OCI-M2 (cell line): ENCODE data around the gene ZFHX3.

Experiments
- DNase-seq: peaks from one replicate; lab custom pipeline; 2025; ENCODE audit not compliant: unreplicated experiment; lab: John Stamatoyannopoulos, UW

Gene ZFHX3

GRCh38 chr16:72808754-72809153 is 239.2 kb downstream of the ZFHX3 start:
- DNase-seq: no peak

GRCh38 chr16:72807245-72807644 is 240.7 kb downstream of the ZFHX3 start:
- no peak for DNase-seq

GRCh38 chr16:72805486-72805885 is 242.4 kb downstream of the ZFHX3 start:
- DNase-seq: no peak

DNA sequence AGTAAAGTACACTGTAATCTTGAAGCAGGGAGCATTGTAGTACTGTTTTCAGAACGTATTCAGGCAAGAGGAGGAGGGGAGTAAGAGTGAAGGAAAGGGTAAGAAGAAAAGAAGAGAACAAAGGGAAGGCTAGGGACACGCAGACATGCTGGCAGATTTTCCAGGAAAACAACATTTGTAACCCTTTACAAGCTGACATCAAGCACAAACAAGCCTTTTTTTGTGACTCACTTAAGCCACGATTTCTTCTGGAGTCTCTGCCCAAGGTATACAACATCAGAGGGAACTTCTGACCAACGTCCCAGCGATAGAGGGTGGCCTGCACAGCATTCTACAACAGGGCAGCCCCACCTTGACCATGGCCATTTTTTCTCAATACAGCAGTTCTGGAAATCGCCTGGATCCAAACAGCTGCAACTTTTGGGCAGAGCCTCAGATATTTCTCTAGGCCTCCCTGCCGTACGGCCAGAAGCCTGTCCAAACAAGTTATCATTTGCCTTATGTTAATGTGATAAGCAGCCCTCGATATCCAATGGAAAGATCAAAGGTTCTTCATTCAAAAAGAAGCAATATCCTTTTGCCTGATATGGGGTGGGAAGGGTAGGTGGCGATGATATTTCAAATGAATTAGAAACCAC is 247.3 kb downstream of the ZFHX3 start:
- DNase-seq: no peak

DNA sequence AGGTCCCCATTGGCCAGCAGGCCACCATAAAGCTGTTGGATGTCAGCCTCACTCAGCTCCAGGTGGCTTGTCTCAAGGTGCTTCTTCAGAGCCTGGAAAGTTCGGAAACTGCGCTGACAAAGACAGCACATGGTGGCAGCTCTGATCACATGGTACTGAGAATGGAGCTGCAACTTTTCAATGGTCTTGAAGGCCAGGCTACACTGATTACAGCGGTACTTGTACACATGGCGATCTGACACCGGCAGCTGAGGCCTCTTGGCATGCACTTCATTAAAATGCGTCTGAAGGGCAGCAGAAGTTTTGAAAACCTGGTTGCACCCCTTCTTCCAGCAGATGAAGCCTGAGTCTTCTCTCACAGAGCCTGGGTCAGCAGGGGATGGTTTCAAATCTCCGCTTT is 249.7 kb downstream of the ZFHX3 start:
- DNase-seq: no peak

- DNase-seq: no peak
These were observed 250.3 kb downstream of the ZFHX3 start for GRCh38 chr16:72797621-72798020.

- DNase-seq: no peak
These were observed 251.7 kb downstream of the ZFHX3 start for GRCh38 chr16:72796222-72796621.

DNA sequence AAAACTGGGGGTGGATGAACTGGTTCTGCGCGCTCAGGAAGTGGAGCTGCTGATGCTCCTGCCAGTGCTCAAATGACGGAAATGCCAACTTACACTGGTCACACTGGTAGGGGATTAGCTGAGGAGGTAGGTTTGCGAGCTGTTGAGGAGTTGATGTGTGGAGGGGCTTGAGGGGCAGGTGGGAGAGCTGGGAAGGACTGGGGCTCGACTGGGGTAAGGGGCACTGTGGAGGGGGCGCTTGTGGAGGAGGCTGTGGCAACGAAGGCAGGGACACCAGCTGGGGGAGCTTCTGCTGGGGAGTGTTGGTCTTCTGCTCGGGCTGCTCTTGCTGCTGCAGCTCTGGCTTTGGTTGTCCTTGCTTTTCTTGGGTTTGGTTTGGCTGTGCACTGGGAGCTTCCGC is 252.9 kb downstream of the ZFHX3 start:
- no peak for DNase-seq

DNA sequence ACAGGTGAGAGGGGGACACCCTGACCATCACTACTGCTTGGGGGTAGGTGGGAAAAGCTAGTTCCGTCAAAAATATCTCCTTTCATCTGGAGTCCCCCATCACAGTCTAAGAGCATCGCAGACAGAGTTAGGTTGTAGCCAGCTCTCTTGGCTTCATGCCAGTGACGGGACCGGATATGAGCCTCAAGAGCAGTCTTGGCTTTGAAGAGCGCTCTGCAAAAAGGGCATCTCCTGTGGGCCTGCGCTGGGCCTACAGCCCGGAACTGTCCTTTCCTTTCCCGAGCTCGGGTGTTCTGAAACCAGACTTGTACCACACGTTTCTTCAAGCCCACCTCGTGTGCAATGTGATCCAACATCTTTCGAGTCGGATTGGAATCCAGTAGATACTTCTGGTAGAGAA is 253.6 kb downstream of the ZFHX3 start:
- no peak for DNase-seq

DNA sequence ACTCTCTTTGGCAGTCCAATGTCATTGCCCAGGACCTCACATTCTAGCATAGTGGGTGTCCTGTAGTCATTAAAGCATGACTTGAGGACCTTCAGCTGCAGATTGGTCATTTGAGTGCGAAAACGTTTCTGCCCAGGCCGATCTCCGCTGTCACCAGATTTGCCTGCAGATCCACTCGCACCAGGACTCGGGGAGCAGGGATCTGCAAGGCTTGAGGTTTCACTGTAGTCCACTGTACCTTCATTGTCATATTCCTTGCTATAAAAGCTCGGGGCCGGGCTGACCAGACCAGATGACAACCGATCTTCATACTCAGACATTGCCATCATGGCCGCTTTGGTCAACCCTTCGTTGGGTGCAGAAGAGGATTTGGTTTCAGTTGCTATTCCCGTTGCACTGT is 254.2 kb downstream of the ZFHX3 start:
- no peak for DNase-seq

- DNase-seq: no peak
These were observed 254.9 kb downstream of the ZFHX3 start for GRCh38 chr16:72793017-72793416.

DNA sequence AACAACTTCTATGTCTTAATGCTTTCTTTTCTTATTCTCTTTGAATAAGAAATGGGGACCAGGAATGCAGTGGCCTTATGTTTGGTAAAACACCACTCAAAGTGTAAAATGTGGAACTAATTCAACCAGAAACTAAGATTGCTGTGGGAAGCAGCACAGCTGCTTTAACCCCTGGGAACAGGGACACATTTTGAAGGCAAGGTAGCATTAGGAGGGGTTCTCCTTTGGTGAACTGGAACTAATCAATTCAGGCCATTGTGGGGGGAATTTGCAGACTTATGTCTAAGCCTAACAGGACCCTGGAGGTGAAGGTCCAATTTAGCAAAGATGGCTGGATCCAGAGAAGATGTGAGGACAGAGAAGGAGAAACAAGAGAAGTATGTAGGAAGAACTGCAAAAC is 256.1 kb downstream of the ZFHX3 start:
- no peak for DNase-seq

GRCh38 chr16:72789921-72790320 is 258.0 kb downstream of the ZFHX3 start:
- DNase-seq: no peak

- no peak for DNase-seq
These were observed 258.5 kb downstream of the ZFHX3 start for GRCh38 chr16:72789465-72789864.

DNA sequence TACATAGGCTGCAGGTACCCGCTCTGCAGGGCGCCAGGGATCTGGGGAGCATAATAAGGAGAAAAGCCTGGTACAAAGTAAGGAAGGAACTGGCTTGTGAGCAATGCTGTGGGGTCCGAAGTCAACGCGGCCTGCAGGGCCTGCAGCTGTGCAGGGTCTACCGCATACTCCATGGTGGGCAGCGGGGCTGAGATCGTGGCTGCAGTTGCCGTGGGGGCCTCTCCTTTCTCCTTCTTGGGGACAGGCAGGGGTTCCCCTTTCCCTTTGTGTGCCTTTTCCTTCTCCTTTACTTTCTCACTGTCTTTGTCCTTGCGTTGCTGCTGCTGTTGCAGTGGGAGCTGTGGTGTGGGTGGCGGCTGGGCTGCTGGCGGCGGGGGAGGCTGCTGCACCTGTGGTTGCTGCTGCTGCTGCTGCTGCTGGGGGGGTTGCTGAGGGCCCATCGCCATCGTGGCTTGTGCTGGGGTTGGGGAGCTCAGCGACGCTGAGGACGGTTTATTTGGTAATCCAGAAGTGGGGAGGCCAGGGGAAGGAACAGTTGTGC is 259.6 kb downstream of the ZFHX3 start:
- DNase-seq: no peak

- DNase-seq: no peak
These were observed 260.2 kb downstream of the ZFHX3 start for GRCh38 chr16:72787514-72788268.

- no peak for DNase-seq
These were observed 260.8 kb downstream of the ZFHX3 start for GRCh38 chr16:72787130-72787513.

DNA sequence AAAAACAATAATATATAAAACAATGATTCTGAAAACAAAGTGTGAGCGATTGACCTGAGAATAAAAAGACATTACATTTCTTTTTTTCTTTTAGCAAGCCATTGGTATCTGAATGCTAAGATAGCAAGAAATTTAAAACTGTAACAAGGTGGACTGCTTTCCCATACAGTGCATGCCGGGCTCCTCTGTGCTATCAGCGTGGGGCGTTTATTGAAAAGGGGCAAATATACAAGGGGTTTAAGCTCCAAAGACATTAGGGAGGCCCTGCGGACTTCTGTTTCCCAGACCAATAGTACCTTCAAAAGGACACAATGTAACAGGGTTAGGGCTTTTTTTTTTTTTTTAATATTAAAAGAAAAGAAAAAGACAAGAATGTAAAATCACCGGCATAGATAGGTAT is 261.3 kb downstream of the ZFHX3 start:
- DNase-seq: no peak

GRCh38 chr16:72785886-72786285 is 262.0 kb downstream of the ZFHX3 start:
- DNase-seq: no peak

DNA sequence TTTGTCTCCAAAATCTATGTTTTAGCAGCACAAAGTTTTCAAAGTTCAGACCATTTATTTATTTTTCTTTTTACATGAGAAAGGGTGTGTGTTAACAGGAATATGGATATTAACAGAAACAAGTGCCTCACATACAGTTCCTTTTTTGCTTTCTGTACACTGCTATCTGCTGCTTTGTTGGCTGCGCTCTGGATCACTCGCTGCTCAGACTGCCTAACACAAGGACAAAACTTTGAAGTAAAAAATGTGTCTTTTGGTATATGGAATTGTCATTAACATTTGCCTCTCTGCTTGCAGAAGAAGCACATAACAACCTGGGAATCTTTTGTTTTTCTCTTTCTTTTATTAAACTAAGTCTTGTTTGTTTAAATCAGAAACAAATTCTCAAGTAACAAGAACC is 262.8 kb downstream of the ZFHX3 start:
- no peak for DNase-seq

DNA sequence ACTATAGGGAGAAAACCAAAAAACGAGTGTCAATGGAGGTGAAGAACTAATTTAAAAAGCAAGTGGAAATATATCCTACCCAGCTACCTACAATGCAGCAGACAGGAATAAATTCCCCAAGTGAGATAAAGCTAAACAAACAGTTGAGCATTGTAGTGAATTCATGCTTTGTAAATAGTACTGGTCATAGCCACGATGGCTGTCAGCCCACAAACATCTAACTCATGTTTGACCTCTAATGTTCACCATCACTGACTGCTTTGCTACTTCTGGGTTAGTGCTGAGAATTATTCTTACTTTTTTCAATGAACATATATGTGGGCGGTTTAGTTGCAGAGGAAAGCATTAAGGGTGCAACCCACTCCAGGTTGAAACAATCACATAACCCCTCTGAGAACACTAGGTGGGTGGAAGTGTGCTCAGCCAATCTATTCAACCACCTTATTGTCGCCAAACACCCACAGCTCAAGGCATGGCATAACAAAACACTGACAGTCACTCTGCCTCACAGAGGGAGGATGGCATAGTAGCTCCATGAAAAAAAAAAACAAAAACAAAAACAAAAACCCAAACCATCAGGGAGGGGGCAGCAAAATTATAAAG is 264.1 kb downstream of the ZFHX3 start:
- no peak for DNase-seq

GRCh38 chr16:72769876-72770275 is 278.1 kb downstream of the ZFHX3 start:
- DNase-seq: no peak
